ENCODE results near the gene NEURL4.

DNA sequence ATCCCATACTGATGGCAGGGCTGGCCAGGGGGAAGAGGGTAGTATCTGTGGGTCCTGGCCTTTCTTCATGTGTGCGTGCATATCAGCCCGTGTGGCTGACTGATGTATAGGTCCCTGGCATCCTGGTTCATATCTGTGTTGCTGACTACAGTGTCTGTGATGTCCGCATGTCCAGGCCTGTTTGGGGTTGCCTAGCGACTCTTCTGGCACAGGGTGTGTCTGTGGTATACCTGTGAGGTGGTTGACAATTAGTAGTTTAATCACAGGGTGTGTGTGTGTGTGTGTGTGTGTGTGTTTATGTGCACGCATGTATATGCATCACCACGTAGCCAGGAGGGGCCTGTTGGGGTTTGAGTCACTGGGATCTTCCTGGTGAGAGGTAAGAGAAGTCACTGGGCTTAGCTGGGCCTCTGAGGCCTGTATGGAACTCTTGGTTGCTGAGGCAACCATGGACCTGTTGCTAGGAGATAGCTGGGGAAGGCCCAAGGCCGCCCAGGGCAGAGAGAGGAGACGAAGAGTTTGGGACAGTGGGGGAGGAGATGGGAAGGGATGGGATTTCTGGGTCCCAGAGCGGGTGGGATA is 25.2 kb upstream of the NEURL4 start:
- TF ChIP-seq, protein P1, sequence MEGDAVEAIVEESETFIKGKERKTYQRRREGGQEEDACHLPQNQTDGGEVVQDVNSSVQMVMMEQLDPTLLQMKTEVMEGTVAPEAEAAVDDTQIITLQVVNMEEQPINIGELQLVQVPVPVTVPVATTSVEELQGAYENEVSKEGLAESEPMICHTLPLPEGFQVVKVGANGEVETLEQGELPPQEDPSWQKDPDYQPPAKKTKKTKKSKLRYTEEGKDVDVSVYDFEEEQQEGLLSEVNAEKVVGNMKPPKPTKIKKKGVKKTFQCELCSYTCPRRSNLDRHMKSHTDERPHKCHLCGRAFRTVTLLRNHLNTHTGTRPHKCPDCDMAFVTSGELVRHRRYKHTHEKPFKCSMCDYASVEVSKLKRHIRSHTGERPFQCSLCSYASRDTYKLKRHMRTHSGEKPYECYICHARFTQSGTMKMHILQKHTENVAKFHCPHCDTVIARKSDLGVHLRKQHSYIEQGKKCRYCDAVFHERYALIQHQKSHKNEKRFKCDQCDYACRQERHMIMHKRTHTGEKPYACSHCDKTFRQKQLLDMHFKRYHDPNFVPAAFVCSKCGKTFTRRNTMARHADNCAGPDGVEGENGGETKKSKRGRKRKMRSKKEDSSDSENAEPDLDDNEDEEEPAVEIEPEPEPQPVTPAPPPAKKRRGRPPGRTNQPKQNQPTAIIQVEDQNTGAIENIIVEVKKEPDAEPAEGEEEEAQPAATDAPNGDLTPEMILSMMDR (conservative IDR thresholded peaks at IDR 0.05): no peak
- no peak for TF ChIP-seq EZH2 (IDR thresholded peaks at IDR 0.05; ENCODE audit: low read depth)

All from PC-9 (cell line).